PC-3 (cell line): Measurements from ENCODE around the gene PON1. TPM values are rescaled to one million over a fixed set of nuclear protein-coding genes. Genes with fewer than 3 reads are reported as not detected.
A peak's percentile ranks its signal among the peaks of the same experiment; 100 is the strongest.

Experiments used
- ATAC-seq: fragments of 200-7000 bp; cut with Tn5 transposase; 2 replicates; pipeline ENCODE4 v1.9.1; 2020; ENCODE audit warnings: mild to moderate bottlenecking, moderate library complexity
- BruUV-seq: library from RNA; stranded (reverse); fragments of 400-500 nt; replicated peaks from 2 replicates; lab custom pipeline; 2021; lab: Mats Ljungman, UMichigan
- CTCF ChIA-PET: fragments of 300-600 bp; sonication (Branson Sonifier 250); formaldehyde crosslinking; loops from one replicate; lab custom pipeline; 2022; ENCODE audit warnings: antibody characterized with exemption; lab: Charles Lee
- POLR2A ChIA-PET: fragments of 300-600 bp; sonication (Branson Sonifier 250); formaldehyde crosslinking; loops from one replicate; lab custom pipeline; 2022; ENCODE audit warnings: antibody characterized with exemption; ENCODE audit not compliant: unreplicated experiment; lab: Charles Lee
- DNase-seq: peaks from one replicate; pipeline ENCODE4 v3.0.0-alpha.2; 2015
- H2AFZ ChIP-seq: fragments of 300-600 bp; sonication (generic); 2 replicates; pipeline ENCODE4 v1.6.0; 2016; ENCODE audit warnings: antibody characterized with exemption, low read length
- H3F3A ChIP-seq: fragments of 300-600 bp; sonication (generic); one replicate; pipeline ENCODE4 v1.6.0; 2017; ENCODE audit warnings: antibody characterized with exemption, low read length, control low read depth, mild to moderate bottlenecking; ENCODE audit not compliant: unreplicated experiment
- H3K27ac ChIP-seq: fragments of 300-600 bp; sonication (generic); 2 replicates; pipeline ENCODE4 v1.5.1; 2016; ENCODE audit warnings: mild to moderate bottlenecking, low read length
- H3K27me3 ChIP-seq: fragments of 300-600 bp; sonication (generic); 2 replicates; pipeline ENCODE4 v1.6.1; 2016; ENCODE audit warnings: low read length, mixed read lengths
- H3K36me3 ChIP-seq: fragments of 300-600 bp; sonication (generic); 2 replicates; pipeline ENCODE4 v1.6.1; 2016; ENCODE audit warnings: low read depth, mixed run types, low read length, mixed read lengths
- H3K4me1 ChIP-seq: fragments of 300-600 bp; sonication (generic); 2 replicates; pipeline ENCODE4 v1.5.1; 2016; ENCODE audit warnings: low read length; ENCODE audit not compliant: insufficient read depth
- H3K4me2 ChIP-seq: fragments of 300-600 bp; sonication (generic); 2 replicates; pipeline ENCODE4 v1.6.0; 2016; ENCODE audit warnings: low read length
- H3K4me3 ChIP-seq: fragments of 300-600 bp; sonication (generic); 2 replicates; pipeline ENCODE4 v1.5.1; 2016; ENCODE audit warnings: mild to moderate bottlenecking, low read length, mixed read lengths
- H3K79me2 ChIP-seq: fragments of 300-600 bp; sonication (generic); 2 replicates; pipeline ENCODE4 v1.6.1; 2017; ENCODE audit warnings: low read length, mixed read lengths
- H3K9ac ChIP-seq: fragments of 300-600 bp; sonication (generic); 2 replicates; pipeline ENCODE4 v1.6.0; 2016; ENCODE audit warnings: mild to moderate bottlenecking, low read length
- H3K9me2 ChIP-seq: fragments of 300-600 bp; sonication (generic); replicated peaks from 2 replicates; pipeline ENCODE4 v1.6.1; 2016; ENCODE audit warnings: mixed run types, low read length, mixed read lengths
- H3K9me3 ChIP-seq: fragments of 300-600 bp; sonication (generic); 2 replicates; pipeline ENCODE4 v1.6.1; 2016; ENCODE audit warnings: low read length, mixed read lengths
- H4K20me1 ChIP-seq: fragments of 300-600 bp; sonication (generic); 2 replicates; pipeline ENCODE4 v1.6.1; 2016; ENCODE audit warnings: low read length, mixed read lengths
- CTCF ChIP-seq: fragments of 300-600 bp; sonication (generic); conservative IDR thresholded peaks from 2 replicates; pipeline ENCODE4 v1.5.1; 2017; ENCODE audit warnings: antibody characterized with exemption, low read depth, mild to moderate bottlenecking, low read length
- EZH2 ChIP-seq: fragments of 300-600 bp; sonication (generic); IDR thresholded peaks from one replicate; pipeline ENCODE4 v1.6.1; 2017; ENCODE audit warnings: antibody characterized with exemption, mild to moderate bottlenecking, low read length; ENCODE audit not compliant: unreplicated experiment
- EZH2phosphoT487 ChIP-seq: fragments of 300-600 bp; sonication (generic); IDR thresholded peaks from 2 replicates; pipeline ENCODE4 v1.6.1; 2018; ENCODE audit warnings: mild to moderate bottlenecking, antibody characterized with exemption, low read length, borderline replicate concordance
- intact Hi-C: fragments of 100-400 bp; cut with micrococcal nuclease; formaldehyde crosslinking; loops from 2 replicates; pipeline ENCODE4 v1.9.0; 2023
- total RNA-seq: library from RNA; depleted of rRNA; stranded (reverse); fragments of >200 nt; gene quantifications from 2 replicates; pipeline ENCODE4 v1.2.3, GENCODE V29; 2014

Gene PON1
- total RNA-seq, 1 experiment from 2014 or later, result not detected

- Histone ChIP-seq H4K20me1 (no peaks in the 10 kb centered on the region), H3K27ac (no peak overlapping the region), H3K4me1 (peaks cover 5% of the 10 kb centered on the region; the same call in 1 of the 2 replicates), H3K36me3 (no peaks in the 10 kb centered on the region), H3K27me3 (no peaks in the 10 kb centered on the region), H2AFZ (peak overlapping the region; percentile 41), H3K9ac (no peak overlapping the region), H3K9me2 (no peaks in the 10 kb centered on the region), H3K79me2 (no peaks in the 10 kb centered on the region), H3F3A (no peaks in the 10 kb centered on the region), H3K9me3 (no peaks in the 10 kb centered on the region), H3K4me2 (peak overlapping the region; percentile 62), H3K4me3 (peak overlapping the region; percentile 53)
- no peak for TF ChIP-seq EZH2
- TF ChIP-seq EZH2phosphoT487, result no peak
- no peak for TF ChIP-seq CTCF
- no TSS peak for BruUV-seq
- ATAC-seq (no peak), DNase-seq (no peak)
- POLR2A ChIA-PET, result no interaction called here
- intact Hi-C loops, result no loop called here
- CTCF ChIA-PET, result no interaction called here
These were observed 6.6 kb upstream of the PON1 start for GRCh38 chr7:95330961-95331337.

- Histone ChIP-seq H2AFZ (peak overlapping the region; percentile 41), H3K4me2 (peak overlapping the region; percentile 62), H3K27ac (no peak overlapping the region), H3K36me3 (no peaks in the 10 kb centered on the region), H3K4me1 (peaks cover 2% of the 10 kb centered on the region; the same call in 1 of the 2 replicates), H3K9ac (no peak overlapping the region), H3K4me3 (peak overlapping the region; percentile 53), H3K79me2 (no peaks in the 10 kb centered on the region), H3F3A (no peaks in the 10 kb centered on the region), H3K27me3 (no peaks in the 10 kb centered on the region), H3K9me2 (no peaks in the 10 kb centered on the region), H3K9me3 (no peaks in the 10 kb centered on the region), H4K20me1 (no peaks in the 10 kb centered on the region)
- ATAC-seq (0 out of 2 replicates have a peak, but pooled peaks have one; percentile 27), DNase-seq (no peak)
- ChIA-PET POLR2A (no interaction called here), CTCF (no interaction called here)
- TF ChIP-seq EZH2, result no peak
- BruUV-seq, result no TSS peak
- intact Hi-C loops, result no loop called here
These were observed 6.0 kb upstream of the PON1 start for GRCh38 chr7:95330204-95330960.

- Histone ChIP-seq H2AFZ (no peak overlapping the region), H3K27ac (no peak overlapping the region), H3F3A (no peaks in the 10 kb centered on the region), H3K36me3 (no peaks in the 10 kb centered on the region), H3K9ac (no peak overlapping the region), H3K4me3 (no peak overlapping the region), H3K9me2 (no peaks in the 10 kb centered on the region), H3K4me2 (no peak overlapping the region), H4K20me1 (no peaks in the 10 kb centered on the region), H3K79me2 (no peaks in the 10 kb centered on the region), H3K27me3 (no peaks in the 10 kb centered on the region), H3K4me1 (no peaks in the 10 kb centered on the region; the same call in 1 of the 2 replicates), H3K9me3 (no peaks in the 10 kb centered on the region)
- BruUV-seq, result no TSS peak
- CTCF ChIA-PET, result no interaction called here
- POLR2A ChIA-PET, result no interaction called here
- intact Hi-C loops, result no loop called here
- ATAC-seq, result no peak
- TF ChIP-seq EZH2 (no peak), CTCF (no peak), EZH2phosphoT487 (no peak)
- DNase-seq, result no peak
These were observed 3.0 kb upstream of the PON1 start for GRCh38 chr7:95327356-95327755.
